Panc1 (cell line): Measurements from ENCODE around the gene TRAM2. TPM values are rescaled to one million over a fixed set of nuclear protein-coding genes. Genes with fewer than 3 reads are reported as not detected.

ENCODE experiments used
- ATAC-seq: fragments of 200-7000 bp; cut with Tn5 transposase; 2 replicates; pipeline ENCODE4 v1.9.1; 2020; ENCODE audit warnings: mild to moderate bottlenecking, moderate library complexity
- BruUV-seq: library from RNA; stranded (reverse); fragments of 400-500 nt; replicated peaks from 2 replicates; lab custom pipeline; 2021; lab: Mats Ljungman, UMichigan
- CTCF ChIA-PET: fragments of 300-600 bp; sonication (Branson Sonifier 250); formaldehyde crosslinking; loops from one replicate; lab custom pipeline; 2022; ENCODE audit warnings: antibody characterized with exemption; lab: Charles Lee
- POLR2A ChIA-PET: fragments of 300-600 bp; sonication (Branson Sonifier 250); formaldehyde crosslinking; loops from one replicate; lab custom pipeline; 2022; ENCODE audit warnings: antibody characterized with exemption; lab: Charles Lee
- DNase-seq: peaks from one replicate; pipeline ENCODE4 v3.0.0-alpha.2; 2010; ENCODE audit warnings: low read depth, low spot score
- H3K27ac ChIP-seq: 2 replicates; pipeline ENCODE4 v1.5.1; 2011; ENCODE audit warnings: mild to moderate bottlenecking, low read length, inconsistent platforms
- H3K27me3 ChIP-seq: fragments of 200-500 bp; sonication (Bioruptor generic); 2 replicates; pipeline ENCODE4 v1.6.0; 2014; ENCODE audit warnings: low read length, inconsistent platforms; ENCODE audit not compliant: control insufficient read depth, insufficient read depth
- H3K36me3 ChIP-seq: fragments of 200-500 bp; sonication (Bioruptor generic); 2 replicates; pipeline ENCODE4 v1.5.1; 2014; ENCODE audit warnings: inconsistent platforms, mild to moderate bottlenecking, low read length, moderate library complexity; ENCODE audit not compliant: control insufficient read depth, insufficient read depth
- H3K4me1 ChIP-seq: 2 replicates; pipeline ENCODE4 v1.5.1; 2011; ENCODE audit warnings: inconsistent platforms, mild to moderate bottlenecking, low read length, moderate library complexity; ENCODE audit not compliant: control insufficient read depth, insufficient read depth
- H3K4me3 ChIP-seq, 2 experiments: 2 replicates each; pipeline ENCODE4 v1.5.1; 2011 to 2012; ENCODE audit warnings: low read depth in 2 of 2, low read length in 2 of 2, mild to moderate bottlenecking in 2 of 2, inconsistent platforms in 1 of 2, moderate library complexity in 1 of 2
- H3K9me3 ChIP-seq: fragments of 200-500 bp; sonication (Bioruptor generic); 2 replicates; pipeline ENCODE4 v1.5.1; 2014; ENCODE audit warnings: low read depth, mild to moderate bottlenecking, inconsistent platforms, low read length, moderate library complexity; ENCODE audit not compliant: control insufficient read depth, insufficient read depth
- REST ChIP-seq, 2 experiments: IDR thresholded peaks; 2 replicates each; pipeline ENCODE4 v1.6.1; 2011 to 2012; ENCODE audit warnings: low read depth in 2 of 2, control low read depth in 1 of 2, low read length in 1 of 2, mild to moderate bottlenecking in 1 of 2, moderate library complexity in 1 of 2; ENCODE audit not compliant: insufficient read depth in 1 of 2
- SIN3A ChIP-seq: IDR thresholded peaks from 2 replicates; pipeline ENCODE4 v1.6.1; 2012; ENCODE audit warnings: low read depth, mild to moderate bottlenecking, low read length, moderate library complexity, borderline replicate concordance; ENCODE audit not compliant: insufficient read depth
- TCF7L2 ChIP-seq: IDR thresholded peaks from 2 replicates; pipeline ENCODE4 v1.6.1; 2011; ENCODE audit warnings: mild to moderate bottlenecking, low read depth, low read length, inconsistent platforms
- in situ Hi-C: cut with HindIII; loops from 2 replicates; pipeline ENCODE4 v1.10.0; 2016; ENCODE audit warnings: low sequenced_read_pairs, low pct_unique_long_range_greater_than_20kb
- intact Hi-C: fragments of 100-400 bp; cut with micrococcal nuclease; formaldehyde crosslinking; loops from one replicate; pipeline ENCODE4 v1.10.0; 2022; ENCODE audit not compliant: unreplicated experiment
- total RNA-seq: library from RNA; stranded (reverse); gene quantifications from one replicate; pipeline ENCODE4 v1.2.1, GENCODE V29; 2021; ENCODE audit not compliant: unreplicated experiment

The TRAM2 gene
- total RNA-seq, 1 experiment from 2014 or later = 56.7 TPM

GRCh38 chr6:52495922-52496321 is 80.9 kb downstream of the TRAM2 start:
- Histone ChIP-seq H3K27me3 (no peaks in the 10 kb centered on the region), H3K4me1 (peaks cover 2% of the 10 kb centered on the region; the same call in 1 of the 2 replicates), H3K27ac (no peak overlapping the region), H3K9me3 (no peaks in the 10 kb centered on the region), H3K36me3 (no peaks in the 10 kb centered on the region), H3K4me3 (no peak overlapping the region)
- in situ Hi-C loops = no loop called here
- ChIA-PET POLR2A (no interaction called here), CTCF (no interaction called here)
- no peak for DNase-seq
- TF ChIP-seq REST (IDR thresholded peaks at IDR 0.05; ENCODE audit: insufficient read depth in 1 of 2, low read depth in 2 of 2, low read length in 1 of 2) (no peak), TCF7L2 (no peak), SIN3A (no peak)
- no peak for ATAC-seq
- intact Hi-C loops = loop anchor here (5.0 kb wide), 1 partner anchor 79 kb away; no protein-coding TSS in a partner anchor
- no TSS peak for BruUV-seq

- DNase-seq = no peak
- Histone ChIP-seq H3K4me3 (no peak overlapping the region), H3K9me3 (no peaks in the 10 kb centered on the region), H3K27ac (no peak overlapping the region), H3K36me3 (no peaks in the 10 kb centered on the region), H3K4me1 (peaks cover 2% of the 10 kb centered on the region; the same call in 1 of the 2 replicates), H3K27me3 (no peaks in the 10 kb centered on the region)
- no peak for ATAC-seq
- no TSS peak for BruUV-seq
- TF ChIP-seq REST (IDR thresholded peaks at IDR 0.05; ENCODE audit: insufficient read depth in 1 of 2, low read depth in 2 of 2, low read length in 1 of 2) (no peak), SIN3A (no peak)
- ChIA-PET POLR2A (interaction anchor here (0.6 kb wide), 1 partner anchor 865 kb away, joined by 4 read pairs; no protein-coding TSS in a partner anchor), CTCF (no interaction called here)
- in situ Hi-C loops = no loop called here
- intact Hi-C loops = loop anchor here (5.0 kb wide), 1 partner anchor 77 kb away; no protein-coding TSS in a partner anchor
Measured at GRCh38 chr6:52494298-52495072, 82.4 kb downstream of the TRAM2 start.
